ENCODE results near the gene PPP1R18. TPM values are rescaled to one million over a fixed set of nuclear protein-coding genes. Genes with fewer than 3 reads are reported as not detected.

Gene PPP1R18
- total RNA-seq, 1 donor from 2014 or later, result 129 TPM

- Histone ChIP-seq H3K36me3 (ENCODE audit: control insufficient read depth, insufficient read depth, low read length) (no peaks in the 10 kb centered on the region), H3K27me3 (ENCODE audit: control insufficient read depth, insufficient read depth, low read length) (no peaks in the 10 kb centered on the region), H3K4me3 (ENCODE audit: low read depth, low read length) (no peak overlapping the region)
- no peak for DNase-seq (ENCODE audit: low read depth)
- TF ChIP-seq CTCF (IDR thresholded peaks at IDR 0.05; ENCODE audit: insufficient read depth, low read length, poor library complexity, severe bottlenecking), result no peak
Measured at GRCh38 chr6:30711758-30712380, 25.4 kb upstream of the PPP1R18 start.

DNA sequence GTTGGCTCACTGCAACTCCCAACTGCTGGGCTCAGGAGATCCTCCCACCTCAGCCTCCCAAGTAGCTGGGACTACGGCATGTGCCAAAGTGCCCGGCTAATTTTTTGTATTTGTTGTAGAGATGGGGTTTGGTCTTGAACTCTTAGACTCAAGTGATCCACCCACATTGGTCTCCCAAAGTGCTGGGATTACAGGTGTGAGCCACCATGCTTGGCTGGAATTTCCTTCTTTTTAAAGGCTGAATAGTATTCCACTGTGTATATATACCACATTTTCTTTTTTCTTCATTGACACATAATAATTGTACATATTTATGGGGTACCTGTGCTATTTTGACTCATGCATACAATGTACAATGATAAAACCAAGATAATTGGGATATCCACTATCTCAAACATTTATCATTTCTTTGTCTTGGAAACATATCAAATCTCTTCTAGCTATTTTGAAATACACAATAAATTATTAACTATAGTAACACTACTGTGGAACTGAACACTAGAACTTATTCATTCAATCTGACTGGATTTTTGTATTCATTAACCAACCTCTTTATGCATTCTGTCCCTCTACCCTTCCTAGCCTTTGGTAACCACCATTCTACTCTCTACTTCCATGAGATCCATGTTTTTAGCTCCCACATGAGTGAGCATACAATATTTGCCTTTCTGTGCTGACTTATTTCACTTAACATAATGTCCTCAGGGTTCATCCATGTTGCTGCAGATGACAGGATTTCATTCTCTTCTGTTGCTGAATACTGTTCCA is 22.8 kb upstream of the PPP1R18 start:
- Histone ChIP-seq H3K36me3 (ENCODE audit: control insufficient read depth, insufficient read depth, low read length) (no peaks in the 10 kb centered on the region), H3K27me3 (ENCODE audit: control insufficient read depth, insufficient read depth, low read length) (no peaks in the 10 kb centered on the region), H3K4me3 (ENCODE audit: low read depth, low read length) (no peak overlapping the region)
- DNase-seq (ENCODE audit: low read depth), result no peak
- no peak for TF ChIP-seq CTCF (IDR thresholded peaks at IDR 0.05; ENCODE audit: insufficient read depth, low read length, poor library complexity, severe bottlenecking)

DNA sequence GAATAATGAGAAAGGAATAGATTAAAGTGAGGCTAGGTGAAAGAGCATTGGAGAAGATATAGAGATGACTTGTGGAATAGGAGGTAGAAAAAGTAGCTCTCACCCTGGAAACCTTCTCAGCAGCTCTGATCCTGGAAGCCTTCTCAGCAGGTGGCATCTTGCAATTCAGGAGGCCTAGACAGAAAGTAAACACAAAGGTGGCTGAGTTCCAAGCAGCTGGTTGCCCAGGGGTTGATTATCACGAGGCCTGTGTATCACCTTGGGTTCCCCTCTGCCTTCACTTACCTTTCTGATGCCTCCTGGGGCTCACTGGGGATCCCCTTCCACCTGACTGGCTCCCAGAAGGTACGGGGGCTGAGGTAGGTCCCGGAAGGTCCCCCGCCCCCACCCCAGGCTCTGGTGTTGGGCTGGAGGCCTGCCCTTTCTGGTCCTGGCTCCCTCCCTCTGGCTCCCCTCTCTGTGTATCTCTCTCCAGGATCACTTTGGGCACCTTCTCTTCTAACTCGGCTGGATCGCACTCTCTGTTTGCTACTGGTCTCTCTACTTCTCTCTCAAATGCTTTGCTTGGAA is 20.9 kb upstream of the PPP1R18 start:
- Histone ChIP-seq H3K36me3 (ENCODE audit: control insufficient read depth, insufficient read depth, low read length) (peaks cover 3% of the 10 kb centered on the region), H3K27me3 (ENCODE audit: control insufficient read depth, insufficient read depth, low read length) (no peaks in the 10 kb centered on the region), H3K4me3 (ENCODE audit: low read depth, low read length) (no peak overlapping the region)
- DNase-seq (ENCODE audit: low read depth), result no peak
- TF ChIP-seq CTCF (IDR thresholded peaks at IDR 0.05; ENCODE audit: insufficient read depth, low read length, poor library complexity, severe bottlenecking), result no peak

- H3K4me3 ChIP-seq (ENCODE audit: low read depth, low read length), result no peak overlapping the region
- H3K36me3 ChIP-seq (ENCODE audit: control insufficient read depth, insufficient read depth, low read length), result peaks cover 3% of the 10 kb centered on the region
Measured at GRCh38 chr6:30705620-30706019, 19.2 kb upstream of the PPP1R18 start.

GRCh38 chr6:30703821-30704220 is 17.4 kb upstream of the PPP1R18 start:
- H3K27me3 ChIP-seq (ENCODE audit: control insufficient read depth, insufficient read depth, low read length), result no peaks in the 10 kb centered on the region
- DNase-seq (ENCODE audit: low read depth), result no peak
- no peak for TF ChIP-seq CTCF (IDR thresholded peaks at IDR 0.05; ENCODE audit: insufficient read depth, low read length, poor library complexity, severe bottlenecking)
- no peak overlapping the region for H3K4me3 ChIP-seq (ENCODE audit: low read depth, low read length)
- peaks cover 3% of the 10 kb centered on the region for H3K36me3 ChIP-seq (ENCODE audit: control insufficient read depth, insufficient read depth, low read length)

More at GRCh38 chr6:30705620-30706019, 19.2 kb upstream of the PPP1R18 start:
- no peaks in the 10 kb centered on the region for H3K27me3 ChIP-seq (ENCODE audit: control insufficient read depth, insufficient read depth, low read length)
- DNase-seq (ENCODE audit: low read depth), result no peak
- no peak for TF ChIP-seq CTCF (IDR thresholded peaks at IDR 0.05; ENCODE audit: insufficient read depth, low read length, poor library complexity, severe bottlenecking)

Measured in kidney epithelial cell (primary cell).